ENCODE measurements around the gene ATG14. TPM values are rescaled to one million over a fixed set of nuclear protein-coding genes. Genes with fewer than 3 reads are reported as not detected.

Gene ATG14
- total RNA-seq, 1 donor from 2014 or later = 13.2 TPM

DNA sequence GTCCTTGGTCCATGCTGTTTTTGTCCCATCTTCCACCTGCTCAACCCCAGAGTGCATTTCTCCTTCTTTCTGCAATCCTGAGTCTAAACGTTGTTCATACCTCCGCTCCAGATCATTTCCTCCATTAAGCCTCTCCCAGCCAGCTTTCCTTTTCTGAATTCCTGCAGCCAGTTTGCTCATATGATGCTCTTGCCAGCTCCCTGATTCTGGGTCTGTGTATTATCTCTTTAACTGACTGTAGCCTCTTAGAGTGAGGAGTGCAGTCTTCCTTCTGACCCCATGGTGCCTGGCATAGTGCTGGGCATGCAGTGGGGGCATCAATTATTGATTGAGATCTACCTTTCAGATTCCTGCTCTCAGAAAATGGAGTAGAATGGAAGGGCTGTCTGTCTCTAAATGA lies 40.3 kb upstream of the ATG14 start:
- Histone ChIP-seq H3K4me1 (peaks cover 38% of the 10 kb centered on the region), H3K9me3 (replicated peaks) (no peaks in the 10 kb centered on the region), H3K36me3 (no peaks in the 10 kb centered on the region), H3K4me3 (no peak overlapping the region), H3K27ac (replicated peaks) (no peak overlapping the region), H3K27me3 (ENCODE audit: low read depth) (no peaks in the 10 kb centered on the region)
- TF ChIP-seq, protein P1, sequence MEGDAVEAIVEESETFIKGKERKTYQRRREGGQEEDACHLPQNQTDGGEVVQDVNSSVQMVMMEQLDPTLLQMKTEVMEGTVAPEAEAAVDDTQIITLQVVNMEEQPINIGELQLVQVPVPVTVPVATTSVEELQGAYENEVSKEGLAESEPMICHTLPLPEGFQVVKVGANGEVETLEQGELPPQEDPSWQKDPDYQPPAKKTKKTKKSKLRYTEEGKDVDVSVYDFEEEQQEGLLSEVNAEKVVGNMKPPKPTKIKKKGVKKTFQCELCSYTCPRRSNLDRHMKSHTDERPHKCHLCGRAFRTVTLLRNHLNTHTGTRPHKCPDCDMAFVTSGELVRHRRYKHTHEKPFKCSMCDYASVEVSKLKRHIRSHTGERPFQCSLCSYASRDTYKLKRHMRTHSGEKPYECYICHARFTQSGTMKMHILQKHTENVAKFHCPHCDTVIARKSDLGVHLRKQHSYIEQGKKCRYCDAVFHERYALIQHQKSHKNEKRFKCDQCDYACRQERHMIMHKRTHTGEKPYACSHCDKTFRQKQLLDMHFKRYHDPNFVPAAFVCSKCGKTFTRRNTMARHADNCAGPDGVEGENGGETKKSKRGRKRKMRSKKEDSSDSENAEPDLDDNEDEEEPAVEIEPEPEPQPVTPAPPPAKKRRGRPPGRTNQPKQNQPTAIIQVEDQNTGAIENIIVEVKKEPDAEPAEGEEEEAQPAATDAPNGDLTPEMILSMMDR (IDR thresholded peaks at IDR 0.05; ENCODE audit: borderline replicate concordance) = no peak
- no peak for DNase-seq
- intact Hi-C loops (cut with micrococcal nuclease) = no loop called here

DNA sequence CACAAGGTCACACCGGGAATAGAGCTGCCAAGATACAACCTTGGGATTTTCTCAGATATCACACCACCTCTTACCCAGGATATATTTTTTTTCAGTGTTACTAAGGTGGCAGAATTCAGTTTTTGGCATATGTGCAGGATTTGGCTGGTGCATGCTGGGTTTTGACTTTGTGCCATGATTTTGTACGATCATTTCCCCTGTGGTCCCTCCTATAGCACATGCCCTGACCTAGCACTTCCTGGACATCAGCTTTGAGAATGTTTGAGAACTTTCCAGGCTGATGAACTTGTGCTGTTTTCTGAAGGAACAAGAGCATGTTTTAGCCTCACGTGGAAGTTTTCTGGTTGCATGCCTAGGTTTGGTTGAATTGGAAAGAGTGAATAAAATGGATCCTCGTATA lies 39.8 kb upstream of the ATG14 start:
- Histone ChIP-seq H3K27me3 (ENCODE audit: low read depth) (no peaks in the 10 kb centered on the region), H3K4me1 (peaks cover 44% of the 10 kb centered on the region), H3K36me3 (no peaks in the 10 kb centered on the region), H3K4me3 (no peak overlapping the region), H3K27ac (replicated peaks) (no peak overlapping the region), H3K9me3 (replicated peaks) (no peaks in the 10 kb centered on the region)
- intact Hi-C loops (cut with micrococcal nuclease) = no loop called here
- DNase-seq = no peak
- TF ChIP-seq, protein P1 (IDR thresholded peaks at IDR 0.05; ENCODE audit: borderline replicate concordance) = no peak

DNA sequence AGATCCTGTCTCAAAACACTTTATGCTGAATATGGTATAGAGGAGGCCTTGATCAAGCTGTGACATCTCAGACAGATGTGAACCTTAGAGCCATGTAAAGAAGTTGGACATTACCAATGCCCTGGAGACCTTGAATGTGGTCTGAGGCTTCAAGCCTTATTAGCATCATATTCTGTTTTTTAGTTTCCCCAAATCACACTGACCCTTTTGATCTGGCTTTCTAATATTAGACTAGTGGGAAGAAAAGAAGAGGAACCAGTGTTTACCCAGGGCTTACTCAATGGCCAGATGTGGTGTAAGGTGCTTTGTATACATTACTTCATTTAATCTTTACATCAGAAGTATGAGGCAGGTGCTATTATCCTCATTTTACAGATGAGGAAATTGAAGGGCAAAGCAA lies 39.4 kb upstream of the ATG14 start:
- Histone ChIP-seq H3K4me1 (peaks cover 48% of the 10 kb centered on the region), H3K4me3 (no peak overlapping the region), H3K36me3 (no peaks in the 10 kb centered on the region), H3K9me3 (replicated peaks) (no peaks in the 10 kb centered on the region), H3K27me3 (ENCODE audit: low read depth) (no peaks in the 10 kb centered on the region), H3K27ac (replicated peaks) (no peak overlapping the region)
- intact Hi-C loops (cut with micrococcal nuclease) = no loop called here
- no peak for DNase-seq
- TF ChIP-seq, protein P1 (IDR thresholded peaks at IDR 0.05; ENCODE audit: borderline replicate concordance) = no peak

DNA sequence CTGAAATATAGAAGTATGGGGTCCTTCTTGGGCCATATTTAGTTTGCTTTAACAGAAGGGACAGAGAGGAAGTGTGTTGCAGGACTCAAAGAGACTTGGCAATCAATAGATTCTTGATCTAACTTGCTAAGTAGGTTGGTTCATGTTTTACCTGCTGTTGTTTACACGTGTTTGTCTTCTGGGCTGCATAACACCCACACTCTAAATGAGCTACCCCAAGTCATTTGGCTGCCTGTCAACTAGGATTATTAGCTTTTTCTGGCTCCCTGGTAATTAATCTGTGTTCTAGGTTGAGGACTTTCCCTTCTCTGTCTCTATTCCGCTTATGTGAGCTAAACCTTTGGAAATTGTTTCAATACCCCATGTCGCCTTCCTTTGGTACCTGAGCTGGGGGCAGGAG lies 38.9 kb upstream of the ATG14 start:
- no peak for DNase-seq
- Histone ChIP-seq H3K9me3 (replicated peaks) (no peaks in the 10 kb centered on the region), H3K4me1 (peaks cover 50% of the 10 kb centered on the region), H3K27me3 (ENCODE audit: low read depth) (no peaks in the 10 kb centered on the region), H3K27ac (replicated peaks) (no peak overlapping the region), H3K4me3 (no peak overlapping the region), H3K36me3 (no peaks in the 10 kb centered on the region)
- TF ChIP-seq, protein P1 (IDR thresholded peaks at IDR 0.05; ENCODE audit: borderline replicate concordance) = no peak
- intact Hi-C loops (cut with micrococcal nuclease) = no loop called here

DNA sequence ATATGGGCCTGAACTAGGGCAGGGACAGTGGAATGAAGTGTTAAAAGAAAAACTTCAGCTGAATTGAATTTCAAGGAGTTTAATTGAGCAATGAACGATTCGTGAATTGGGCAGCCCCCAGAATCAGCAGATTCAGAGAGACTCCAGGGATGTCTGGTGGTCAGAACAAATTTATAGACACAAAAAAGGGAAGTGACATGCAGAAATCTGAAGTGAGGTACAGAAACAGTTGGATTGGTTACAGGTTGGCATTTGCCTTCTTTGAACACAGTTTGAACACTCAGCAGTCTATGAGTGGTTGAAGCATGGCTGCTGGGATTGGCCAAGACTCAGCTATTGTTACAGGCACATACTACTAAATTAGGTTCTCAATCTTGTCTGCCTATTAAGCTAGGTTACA lies 38.5 kb upstream of the ATG14 start:
- TF ChIP-seq, protein P1 (IDR thresholded peaks at IDR 0.05; ENCODE audit: borderline replicate concordance) = no peak
- no peak overlapping the region for H3K27ac ChIP-seq (replicated peaks)
- no peak overlapping the region for H3K4me3 ChIP-seq
- intact Hi-C loops (cut with micrococcal nuclease) = no loop called here
- H3K36me3 ChIP-seq = no peaks in the 10 kb centered on the region
- DNase-seq = no peak
- peaks cover 49% of the 10 kb centered on the region for H3K4me1 ChIP-seq
- H3K9me3 ChIP-seq (replicated peaks) = no peaks in the 10 kb centered on the region
- no peaks in the 10 kb centered on the region for H3K27me3 ChIP-seq (ENCODE audit: low read depth)

- Histone ChIP-seq H3K27me3 (ENCODE audit: low read depth) (no peaks in the 10 kb centered on the region), H3K9me3 (replicated peaks) (no peaks in the 10 kb centered on the region), H3K4me1 (peaks cover 39% of the 10 kb centered on the region), H3K4me3 (no peak overlapping the region), H3K36me3 (no peaks in the 10 kb centered on the region), H3K27ac (replicated peaks) (no peak overlapping the region)
- TF ChIP-seq, protein P1 (IDR thresholded peaks at IDR 0.05; ENCODE audit: borderline replicate concordance) = no peak
- intact Hi-C loops (cut with micrococcal nuclease) = loop anchor here (10.0 kb wide), 1 partner anchor 1036 kb away; no protein-coding TSS in a partner anchor
- no peak for DNase-seq
Measured at GRCh38 chr14:55449116-55449515, 37.5 kb upstream of the ATG14 start.
